AG04449 (cell line): ENCODE results near the gene LDB2.

Experiments
- CTCF ChIA-PET: fragments of 350-600 bp; formaldehyde crosslinking; extraction: SDS; loops from one replicate; lab custom pipeline; 2021; ENCODE audit warnings: antibody characterized with exemption; lab: Yijun Ruan, JAX
- POLR2A ChIA-PET: fragments of 400-600, 350-600 bp; formaldehyde crosslinking; extraction: SDS; loops from one replicate; lab custom pipeline; 2020; ENCODE audit warnings: antibody characterized with exemption, inconsistent platforms; lab: Yijun Ruan, JAX
- DNase-seq: peaks from one replicate; pipeline ENCODE4 v3.0.0-alpha.2; 2010; ENCODE audit warnings: low read depth, low spot score
- H3K4me3 ChIP-seq: 2 replicates; pipeline ENCODE4 v1.5.1; 2011; ENCODE audit warnings: low read depth, mild to moderate bottlenecking, control low read depth, low read length
- CTCF ChIP-seq: IDR thresholded peaks from one replicate; pipeline ENCODE4 v1.5.1; 2011; ENCODE audit warnings: mild to moderate bottlenecking, moderate library complexity, low read length, control low read depth, inconsistent platforms; ENCODE audit not compliant: insufficient read depth; ENCODE audit errors: missing control alignments

Gene LDB2

GRCh38 chr4:16865897-16866283, 32.6 kb downstream of the LDB2 start:
- CTCF ChIA-PET: interaction anchor here (1.4 kb wide), 1 partner anchor 458 kb away, joined by 4 read pairs; no protein-coding TSS in a partner anchor

DNA sequence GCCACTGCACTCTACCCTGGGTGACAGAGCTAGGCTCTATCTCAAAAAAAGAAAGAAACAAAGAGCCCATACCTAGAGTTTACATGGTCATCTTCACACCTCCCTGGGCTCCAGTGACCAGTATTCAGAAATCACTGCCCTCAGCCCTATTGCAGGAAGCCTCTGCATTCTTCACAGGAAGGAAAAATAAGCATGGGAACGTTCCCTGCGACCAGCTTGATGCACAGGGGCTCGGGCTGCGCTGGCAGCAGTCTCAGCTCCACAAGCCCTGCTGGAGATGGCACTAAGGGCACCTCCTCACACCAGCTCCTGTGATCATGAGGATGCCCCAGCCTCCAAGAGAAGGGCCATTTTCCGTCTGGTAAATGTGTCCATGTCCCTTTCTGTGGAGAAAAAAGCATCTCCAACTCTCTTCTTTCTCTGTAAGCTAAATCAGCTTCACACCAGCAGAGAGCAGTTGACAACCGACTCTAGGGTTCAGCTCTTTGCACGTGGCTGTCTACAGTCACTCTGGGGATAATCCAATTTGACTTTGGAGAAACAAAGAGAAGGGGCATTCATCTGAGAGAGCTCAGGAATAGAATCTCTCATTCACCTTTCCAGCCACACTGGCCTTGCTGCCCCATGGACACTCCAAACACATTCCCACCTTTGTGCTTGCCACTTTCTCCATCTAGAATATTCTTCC, 33.1 kb downstream of the LDB2 start:
- ChIA-PET CTCF (interaction anchor here (1.4 kb wide), 1 partner anchor 459 kb away, joined by 4 read pairs; no protein-coding TSS in a partner anchor), POLR2A (no interaction called here)
- no peak for DNase-seq
- no peak overlapping the region for H3K4me3 ChIP-seq
- no peak for TF ChIP-seq CTCF

More at GRCh38 chr4:16865897-16866283, 32.6 kb downstream of the LDB2 start:
- DNase-seq: no peak
- TF ChIP-seq CTCF: no peak
- POLR2A ChIA-PET: no interaction called here
- no peak overlapping the region for H3K4me3 ChIP-seq

DNA sequence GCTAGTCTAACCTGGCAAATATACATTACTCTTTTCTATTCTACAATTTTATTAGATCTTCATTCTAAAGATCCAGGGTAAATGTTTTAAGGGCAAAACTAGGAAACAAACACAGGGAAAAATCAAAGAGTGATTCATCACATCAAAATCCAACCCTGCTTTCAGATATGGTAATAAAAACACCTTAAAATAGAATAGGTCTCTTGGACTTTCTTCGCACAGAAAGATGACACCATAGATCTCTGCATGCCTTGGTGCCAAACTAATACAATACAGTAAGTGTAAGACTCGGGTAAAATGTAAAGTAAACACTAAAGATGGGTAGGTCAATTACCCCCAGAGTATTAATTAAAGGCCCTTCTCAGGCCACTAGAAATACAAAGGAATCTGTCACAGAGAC, 34.2 kb downstream of the LDB2 start:
- H3K4me3 ChIP-seq: no peak overlapping the region
- ChIA-PET CTCF (no interaction called here), POLR2A (no interaction called here)
- no peak for DNase-seq
- no peak for TF ChIP-seq CTCF

DNA sequence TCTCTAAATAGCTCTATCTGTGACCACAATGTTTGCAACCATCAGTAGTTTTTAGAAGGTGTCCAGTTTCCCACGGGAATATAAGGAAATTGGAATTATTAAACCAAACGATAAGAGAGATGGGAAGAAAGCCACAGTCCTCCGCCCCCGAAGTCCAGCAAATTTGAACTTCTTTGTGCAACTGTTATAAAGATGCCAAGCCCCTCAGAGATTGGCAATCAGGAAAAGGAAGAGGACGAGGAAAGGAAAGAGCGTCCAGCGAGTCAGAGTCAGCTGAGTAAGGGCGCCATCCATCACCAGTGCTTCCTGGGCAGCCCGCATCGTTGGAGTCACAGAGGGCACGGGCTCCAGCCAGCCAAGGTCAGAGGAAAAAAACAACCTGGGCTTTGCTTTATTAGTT, 35.7 kb downstream of the LDB2 start:
- DNase-seq: no peak
- no peak for TF ChIP-seq CTCF
- CTCF ChIA-PET: interaction anchor here (1.2 kb wide), 1 partner anchor 461 kb away, joined by 3 read pairs; no protein-coding TSS in a partner anchor
- H3K4me3 ChIP-seq: no peak overlapping the region
- POLR2A ChIA-PET: no interaction called here

DNA sequence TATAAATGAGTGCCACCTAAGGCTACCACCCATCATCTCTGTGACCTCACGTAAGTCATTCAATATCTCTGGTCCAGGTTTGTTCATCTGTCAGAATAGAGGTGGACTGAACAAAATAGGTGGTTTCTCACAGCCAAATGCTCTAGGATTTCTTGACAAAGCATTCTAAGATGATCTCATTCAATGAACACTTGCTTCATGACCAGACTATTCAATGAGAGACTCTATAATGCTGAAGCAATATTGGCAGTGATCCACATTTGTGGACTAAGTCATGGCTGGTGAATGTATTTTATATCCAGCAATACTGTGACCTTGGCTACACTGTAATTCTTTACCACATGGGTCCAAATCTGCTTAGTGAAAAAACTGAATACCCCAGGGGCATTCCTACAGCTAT, 37.9 kb downstream of the LDB2 start:
- H3K4me3 ChIP-seq: no peak overlapping the region
- ChIA-PET POLR2A (no interaction called here), CTCF (interaction anchor here (1.5 kb wide), 1 partner anchor 464 kb away, joined by 3 read pairs; no protein-coding TSS in a partner anchor)
- peak; percentile 91 for DNase-seq
- TF ChIP-seq CTCF: no peak

DNA sequence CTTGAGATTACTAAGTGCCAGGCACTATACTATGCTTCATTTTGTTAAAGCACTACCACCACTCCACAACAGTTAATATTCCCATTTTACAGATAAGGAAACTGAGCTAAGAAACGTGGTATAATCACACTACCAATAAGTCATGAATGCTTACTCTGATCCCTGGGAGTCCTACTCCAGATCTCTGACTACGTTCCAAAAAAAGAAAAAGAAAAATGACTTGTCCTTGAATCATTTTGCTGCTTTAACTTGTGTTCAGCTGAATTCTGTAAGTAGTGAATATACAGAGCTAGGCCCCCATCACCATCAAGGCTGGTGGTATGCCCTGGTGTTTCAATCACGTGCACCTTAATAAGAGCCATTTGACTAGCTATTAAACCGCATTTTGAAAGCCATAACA, 39.4 kb downstream of the LDB2 start:
- ChIA-PET CTCF (interaction anchor here (1.0 to 1.4 kb wide), 3 partner anchors 14 to 19 kb away, joined by 3 read pairs; no protein-coding TSS in a partner anchor), POLR2A (interaction anchor here (0.8 kb wide), 1 partner anchor 16 kb away, joined by 3 read pairs; no protein-coding TSS in a partner anchor)
- H3K4me3 ChIP-seq: no peak overlapping the region
- no peak for TF ChIP-seq CTCF
- no peak for DNase-seq
